ENCODE results near the gene CABLES1. TPM values are rescaled to one million over a fixed set of nuclear protein-coding genes. Genes with fewer than 3 reads are reported as not detected.

Gene CABLES1
- total RNA-seq, 1 donor from 2014 or later: 30.3 TPM

- DNase-seq (ENCODE audit: low read depth in 2 of 2): no peak
Observed at GRCh38 chr18:23193742-23194141, 58.5 kb downstream of the CABLES1 start.

GRCh38 chr18:23194155-23194996 is 59.1 kb downstream of the CABLES1 start:
- peak in 1 of 2 donors; percentile 59 for DNase-seq (ENCODE audit: low read depth in 2 of 2)

GRCh38 chr18:23194997-23195957 is 60.0 kb downstream of the CABLES1 start:
- no peak for DNase-seq (ENCODE audit: low read depth in 2 of 2)

- DNase-seq (ENCODE audit: low read depth in 2 of 2): no peak
Observed at GRCh38 chr18:23196119-23197007, 61.1 kb downstream of the CABLES1 start.

- no peak for DNase-seq (ENCODE audit: low read depth in 2 of 2)
Observed at GRCh38 chr18:23198217-23198845, 63.0 kb downstream of the CABLES1 start.

GRCh38 chr18:23200756-23201155 is 65.5 kb downstream of the CABLES1 start:
- no peak for DNase-seq (ENCODE audit: low read depth in 2 of 2)

- no peak for DNase-seq (ENCODE audit: low read depth in 2 of 2)
Observed at GRCh38 chr18:23201741-23202140, 66.5 kb downstream of the CABLES1 start.

GRCh38 chr18:23203891-23204432 is 68.7 kb downstream of the CABLES1 start:
- no peak for DNase-seq (ENCODE audit: low read depth in 2 of 2)

- no peak for DNase-seq (ENCODE audit: low read depth in 2 of 2)
Observed at GRCh38 chr18:23204589-23205235, 69.4 kb downstream of the CABLES1 start.

GRCh38 chr18:23205980-23206379 is 70.7 kb downstream of the CABLES1 start:
- DNase-seq (ENCODE audit: low read depth in 2 of 2): no peak

- peak in 1 of 2 donors; percentile 51 for DNase-seq (ENCODE audit: low read depth in 2 of 2)
Observed at GRCh38 chr18:23207191-23207955, 72.1 kb downstream of the CABLES1 start.

GRCh38 chr18:23207994-23208393 is 72.7 kb downstream of the CABLES1 start:
- no peak for DNase-seq (ENCODE audit: low read depth in 2 of 2)

- DNase-seq (ENCODE audit: low read depth in 2 of 2): no peak
Observed at GRCh38 chr18:23208600-23208999, 73.3 kb downstream of the CABLES1 start.

GRCh38 chr18:23209031-23209430 is 73.7 kb downstream of the CABLES1 start:
- DNase-seq (ENCODE audit: low read depth in 2 of 2): no peak

- no peak for DNase-seq (ENCODE audit: low read depth in 2 of 2)
Observed at GRCh38 chr18:23209796-23210195, 74.5 kb downstream of the CABLES1 start.

GRCh38 chr18:23210526-23210925 is 75.2 kb downstream of the CABLES1 start:
- DNase-seq (ENCODE audit: low read depth in 2 of 2): no peak

GRCh38 chr18:23211146-23211545 is 75.9 kb downstream of the CABLES1 start:
- no peak for DNase-seq (ENCODE audit: low read depth in 2 of 2)

GRCh38 chr18:23212161-23212560 is 76.9 kb downstream of the CABLES1 start:
- DNase-seq (ENCODE audit: low read depth in 2 of 2): no peak

- no peak for DNase-seq (ENCODE audit: low read depth in 2 of 2)
Observed at GRCh38 chr18:23213200-23213599, 77.9 kb downstream of the CABLES1 start.
